Endodermal cell (in vitro differentiated cells): Measurements from ENCODE around the gene OBSCN. TPM values are rescaled to one million over a fixed set of nuclear protein-coding genes. Genes with fewer than 3 reads are reported as not detected.
A peak's percentile ranks its signal among the peaks of the same experiment; 100 is the strongest.
"Not testable (repeated sequence)": the region's sequence is repeated elsewhere in the genome, so short reads cannot be mapped to it uniquely, and the experiment has no call there.

Experiments used
- DNase-seq: peaks from one replicate; pipeline ENCODE4 v3.0.0-alpha.2; 2017
- H3K27ac ChIP-seq: 2 replicates; pipeline ENCODE4 v1.5.1; 2013; ENCODE audit warnings: mild to moderate bottlenecking, low read depth, low read length, moderate library complexity
- H3K27me3 ChIP-seq: 2 replicates; pipeline ENCODE4 v1.6.1; 2013; ENCODE audit warnings: mild to moderate bottlenecking, low read length, moderate library complexity; ENCODE audit not compliant: insufficient read depth, control insufficient read depth, poor library complexity, severe bottlenecking
- H3K36me3 ChIP-seq: 2 replicates; pipeline ENCODE4 v1.7.0; 2013; ENCODE audit warnings: mild to moderate bottlenecking, low read length, moderate library complexity; ENCODE audit not compliant: control insufficient read depth, insufficient read depth
- H3K4me1 ChIP-seq: one replicate; pipeline ENCODE4 v1.7.0; 2013; ENCODE audit warnings: low read length; ENCODE audit not compliant: control insufficient read depth, insufficient read depth
- H3K4me3 ChIP-seq: 2 replicates; pipeline ENCODE4 v1.5.1; 2013; ENCODE audit warnings: mild to moderate bottlenecking, low read length, moderate library complexity
- H3K9ac ChIP-seq: 2 replicates; pipeline ENCODE4 v1.6.1; 2013; ENCODE audit warnings: mild to moderate bottlenecking, low read length, moderate library complexity; ENCODE audit not compliant: poor library complexity, severe bottlenecking; ENCODE audit errors: extremely low read depth
- H3K9me3 ChIP-seq: 2 replicates; pipeline ENCODE4 v1.6.1; 2013; ENCODE audit warnings: mild to moderate bottlenecking, low read length, moderate library complexity; ENCODE audit not compliant: control insufficient read depth
- H3K27ac Mint-ChIP-seq: 2 replicates; pipeline ENCODE4 v1.8.0; 2020; ENCODE audit warnings: mixed read lengths
- H3K27me3 Mint-ChIP-seq: 2 replicates; pipeline ENCODE4 v1.8.0; 2021; ENCODE audit warnings: mild to moderate bottlenecking, mixed read lengths; ENCODE audit not compliant: insufficient read depth
- H3K36me3 Mint-ChIP-seq: 2 replicates; pipeline ENCODE4 v1.8.0; 2020; ENCODE audit warnings: low read depth, mixed read lengths
- H3K4me1 Mint-ChIP-seq: 2 replicates; pipeline ENCODE4 v1.8.0; 2020; ENCODE audit warnings: mixed read lengths
- H3K4me3 Mint-ChIP-seq: 2 replicates; pipeline ENCODE4 v1.8.0; 2020; ENCODE audit warnings: mild to moderate bottlenecking, moderate library complexity, mixed read lengths
- H3K9me3 Mint-ChIP-seq: 2 replicates; pipeline ENCODE4 v1.8.0; 2020; ENCODE audit warnings: mild to moderate bottlenecking, mixed read lengths
- CTCF ChIP-seq: fragments of 200-600 bp; sonication (generic); conservative IDR thresholded peaks from 2 replicates; pipeline ENCODE4 v1.5.0; 2021; ENCODE audit warnings: antibody characterized with exemption, mild to moderate bottlenecking
- WGBS, 2 experiments: methylation state at CpG; one replicate each; pipeline versions ENCODE4 v1.1.5 to v1.1.7; 2013; ENCODE audit warnings: missing lambda C conversion rate in 2 of 2, mixed read lengths in 1 of 2; ENCODE audit not compliant: insufficient coverage in 1 of 2, insufficient read length in 1 of 2; 5-methylcytosine and 5-hydroxymethylcytosine counted together
- total RNA-seq, 2 donors: library from RNA; stranded (reverse); fragmentation: NEBNext Ultra II Directional in 1 of 2; extraction: Animal tissue kit (Norgen Biotek cat#: 25700) in 1 of 2; gene quantifications; 2 replicates in 1 of 2; 3 replicates in 1 of 2; pipeline ENCODE4 v1.2.1, GENCODE V29; 2021

The OBSCN gene
- total RNA-seq, 2 donors from 2014 or later = 53.7 to 68.9 TPM

GRCh38 chr1:228246216-228246900 is 38.5 kb downstream of the OBSCN start:
- H3K9me3 ChIP-seq = peaks cover 55% of the 10 kb centered on the region
- H3K27me3 ChIP-seq = no peaks in the 10 kb centered on the region
- H3K36me3 ChIP-seq = peaks cover 88% of the 10 kb centered on the region
- H3K4me3 ChIP-seq = no peak overlapping the region
- Mint-ChIP-seq H3K4me1 (no peaks in the 10 kb centered on the region), H3K4me3 (no peak overlapping the region), H3K9me3 (peaks cover 49% of the 10 kb centered on the region), H3K27ac (no peak overlapping the region), H3K27me3 (no peaks in the 10 kb centered on the region), H3K36me3 (peaks cover 85% of the 10 kb centered on the region)
- WGBS, 2 experiments = 96% methylated on average over 6 to 8 of the region's 8 CpGs
- no peak overlapping the region for H3K9ac ChIP-seq
- DNase-seq = peak; percentile 15
- no peaks in the 10 kb centered on the region for H3K4me1 ChIP-seq
- H3K27ac ChIP-seq = no peak overlapping the region
- TF ChIP-seq CTCF = no peak

DNA sequence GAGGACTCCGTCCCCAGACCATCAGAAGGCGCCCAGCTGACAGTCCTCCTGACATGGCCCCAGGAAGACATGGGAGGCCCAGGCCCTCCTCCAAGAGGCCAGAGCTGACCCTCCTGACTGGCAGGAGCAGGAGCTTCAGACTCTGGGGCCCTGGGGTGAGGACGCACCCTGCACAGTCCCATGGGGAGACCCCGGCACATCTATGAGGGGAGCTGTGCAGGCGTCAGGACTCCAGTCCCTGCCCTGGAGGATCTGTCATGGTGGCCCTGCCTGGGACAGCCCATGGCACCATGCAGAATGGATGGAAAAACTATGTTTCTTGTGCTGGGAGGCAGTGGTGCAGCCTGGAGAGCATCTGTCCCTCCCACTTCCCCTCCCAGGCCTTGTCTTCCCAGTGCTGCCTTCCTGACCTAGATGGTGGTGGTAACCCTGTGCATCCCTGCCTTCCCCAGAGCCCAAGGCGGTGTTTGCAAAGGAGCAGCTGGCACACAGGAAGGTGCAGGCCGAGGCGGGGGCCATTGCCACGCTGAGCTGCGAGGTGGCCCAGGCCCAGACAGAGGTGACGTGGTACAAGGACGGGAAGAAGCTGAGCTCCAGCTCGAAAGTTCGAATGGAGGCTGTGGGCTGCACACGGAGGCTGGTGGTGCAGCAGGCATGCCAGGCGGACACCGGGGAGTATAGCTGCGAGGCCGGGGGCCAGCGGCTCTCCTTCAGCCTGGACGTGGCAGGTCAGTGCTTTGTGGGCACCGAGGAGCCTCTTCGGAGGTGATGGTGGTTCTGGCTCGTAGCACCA is 41.9 kb downstream of the OBSCN start:
- Histone ChIP-seq H3K9ac (no peak overlapping the region), H3K4me1 (no peaks in the 10 kb centered on the region), H3K36me3 (peaks cover 77% of the 10 kb centered on the region), H3K4me3 (no peak overlapping the region), H3K27me3 (no peaks in the 10 kb centered on the region), H3K9me3 (peaks cover 38% of the 10 kb centered on the region), H3K27ac (no peak overlapping the region)
- Mint-ChIP-seq H3K4me3 (no peak overlapping the region), H3K36me3 (peaks cover 84% of the 10 kb centered on the region), H3K9me3 (peaks cover 23% of the 10 kb centered on the region), H3K4me1 (no peaks in the 10 kb centered on the region), H3K27ac (no peak overlapping the region), H3K27me3 (no peaks in the 10 kb centered on the region)
- no peak for TF ChIP-seq CTCF
- DNase-seq = peak; percentile 22
- WGBS, 2 experiments = 94 to 96% methylated on average over 19 to 24 of the region's 24 CpGs

GRCh38 chr1:228252476-228252875 is 44.6 kb downstream of the OBSCN start:
- Mint-ChIP-seq H3K9me3 (peaks cover 28% of the 10 kb centered on the region), H3K36me3 (peaks cover 82% of the 10 kb centered on the region)
- not testable (repeated sequence) for H3K4me1 Mint-ChIP-seq, H3K4me3 ChIP-seq, H3K27me3 Mint-ChIP-seq, H3K27me3 ChIP-seq, H3K27ac ChIP-seq, H3K4me3 Mint-ChIP-seq, DNase-seq, H3K9ac ChIP-seq, H3K4me1 ChIP-seq, H3K27ac Mint-ChIP-seq
- WGBS, 2 experiments = 86 to 89% methylated on average over 1 of the region's 1 CpG
- peaks cover 35% of the 10 kb centered on the region for H3K9me3 ChIP-seq
- peaks cover 71% of the 10 kb centered on the region for H3K36me3 ChIP-seq
